T-cell (primary cell): ENCODE data around the gene CD69. TPM values are rescaled to one million over a fixed set of nuclear protein-coding genes. Genes with fewer than 3 reads are reported as not detected.

Experiments used
- ATAC-seq, 4 experiments: fragments of 200-7000 bp in 3 of 4; fragments of 150-1000 bp in 1 of 4; cut with Tn5 transposase; replicated peaks in 1 of 4; 1 replicate in 3 of 4; 2 replicates in 1 of 4; pipeline ENCODE4 v1.10.0; 2021; ENCODE audit warnings: moderate library complexity in 3 of 4, mild to moderate bottlenecking in 2 of 4, moderate number of reproducible peaks in 1 of 4
- CTCF ChIA-PET, 2 donors: fragments of 300-600 bp; sonication (Branson Sonifier 250); formaldehyde crosslinking; loops; one replicate each; lab custom pipeline; 2022; ENCODE audit warnings: antibody characterized with exemption in 2 of 2; lab: Charles Lee
- POLR2A ChIA-PET, 2 donors: fragments of 300-600 bp; sonication (Branson Sonifier 250); formaldehyde crosslinking; loops; one replicate each; lab custom pipeline; 2022; ENCODE audit warnings: antibody characterized with exemption in 2 of 2; lab: Charles Lee
- DNase-seq, 35 experiments: peaks; one replicate each; pipeline versions ENCODE4 v3.0.0 to v3.0.0-alpha.2; 2013 to 2023
- H3K27ac ChIP-seq: one replicate; pipeline ENCODE4 v1.5.1; 2013; ENCODE audit warnings: low read length
- H3K27me3 ChIP-seq, 2 experiments: replicated peaks in 1 of 2; 1 replicate in 1 of 2; 2 replicates in 1 of 2; pipeline versions ENCODE4 v1.6.1 to v1.7.0; 2013; ENCODE audit warnings: low read length in 1 of 2, mixed read lengths in 1 of 2; ENCODE audit not compliant: control insufficient read depth in 2 of 2, insufficient read depth in 2 of 2; ENCODE audit errors: extremely low read depth in 1 of 2
- H3K36me3 ChIP-seq, 2 donors: 1 replicate in 1 of 2; 2 replicates in 1 of 2; pipeline versions ENCODE4 v1.6.1 to v1.7.0; 2013; ENCODE audit warnings: low read length in 1 of 2; ENCODE audit not compliant: control insufficient read depth in 2 of 2, insufficient read depth in 1 of 2; ENCODE audit errors: extremely low read depth in 1 of 2
- H3K4me1 ChIP-seq, 2 experiments: 1 replicate in 1 of 2; 2 replicates in 1 of 2; pipeline versions ENCODE4 v1.6.1 to v1.7.0; 2013; ENCODE audit warnings: low read length in 2 of 2, mixed read lengths in 1 of 2; ENCODE audit not compliant: insufficient read depth in 2 of 2, control insufficient read depth in 1 of 2; ENCODE audit errors: extremely low read depth in 1 of 2
- H3K4me3 ChIP-seq, 2 donors: 1 replicate in 1 of 2; 2 replicates in 1 of 2; pipeline versions ENCODE4 v1.5.1 to v1.7.0; 2013; ENCODE audit warnings: mild to moderate bottlenecking in 2 of 2, low read length in 1 of 2, moderate library complexity in 1 of 2; ENCODE audit not compliant: control insufficient read depth in 1 of 2; ENCODE audit errors: extremely low read depth in 1 of 2
- H3K9me3 ChIP-seq: 2 replicates; pipeline ENCODE4 v1.7.0; 2013
- H3K27ac Mint-ChIP-seq, 2 donors: one replicate each; pipeline ENCODE4 v1.8.0; 2020 to 2021; ENCODE audit warnings: mild to moderate bottlenecking in 2 of 2, mixed read lengths in 2 of 2
- H3K27me3 Mint-ChIP-seq, 2 donors: one replicate each; pipeline ENCODE4 v1.8.0; 2021 to 2022; ENCODE audit warnings: mixed read lengths in 2 of 2
- H3K36me3 Mint-ChIP-seq: one replicate; pipeline ENCODE4 v1.8.0; 2021; ENCODE audit warnings: mixed read lengths
- H3K4me1 Mint-ChIP-seq, 3 donors: one replicate each; pipeline ENCODE4 v1.8.0; 2020 to 2022; ENCODE audit warnings: mixed read lengths in 3 of 3, mild to moderate bottlenecking in 1 of 3
- H3K4me3 Mint-ChIP-seq, 3 donors: one replicate each; pipeline ENCODE4 v1.8.0; 2020 to 2022; ENCODE audit warnings: mild to moderate bottlenecking in 3 of 3, mixed read lengths in 3 of 3, moderate library complexity in 3 of 3
- H3K9me3 Mint-ChIP-seq, 3 donors: one replicate each; pipeline ENCODE4 v1.8.0; 2020 to 2022; ENCODE audit warnings: mixed read lengths in 3 of 3
- WGBS: methylation state at CpG from one replicate; pipeline ENCODE4 v1.1.5; 2013; ENCODE audit warnings: missing lambda C conversion rate; ENCODE audit not compliant: insufficient coverage; 5-methylcytosine and 5-hydroxymethylcytosine counted together
- total RNA-seq, 35 experiments: library from RNA in 6 of 35; stranded (reverse) in 6 of 35; fragments of 120-200 nt in 1 of 35; gene quantifications; one replicate each; pipeline versions ENCODE4 v1.2.1 to v1.2.4 and lab custom pipeline; 2013 to 2026

Gene CD69
- total RNA-seq, 5 donors from 2014 or later (not counting 1 experiment from before 2014, with no cell fraction given): 36.7 to 746 (median 39.4) TPM

DNA sequence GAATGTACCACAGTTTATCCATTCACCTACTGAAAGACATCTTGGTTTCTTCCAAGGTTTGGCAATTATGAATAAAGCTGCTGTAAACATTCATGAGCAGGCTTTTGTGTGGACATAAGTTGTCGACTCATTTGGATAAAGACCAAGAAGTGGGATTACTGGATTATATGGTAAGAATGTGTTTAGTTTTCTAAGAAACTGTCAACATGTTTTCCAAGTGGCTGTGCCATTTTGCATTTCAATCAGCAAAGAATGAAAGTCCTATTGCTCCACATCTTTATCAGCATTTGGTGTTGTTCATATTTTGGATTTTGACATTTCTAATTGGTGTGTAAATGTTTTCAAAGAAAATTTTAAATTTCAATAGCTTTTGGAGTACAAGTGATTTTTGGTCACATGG is 39.3 kb upstream of the CD69 start:
- Mint-ChIP-seq H3K27me3 (no peaks in the 10 kb centered on the region), H3K36me3 (no peaks in the 10 kb centered on the region), H3K27ac (no peak overlapping the region), H3K9me3 (no peaks in the 10 kb centered on the region), H3K4me1 (peaks cover 27 to 32% (median 30%) of the 10 kb centered on the region in 3 donors), H3K4me3 (no peak overlapping the region)
- Histone ChIP-seq H3K4me1 (peaks cover 10 to 26% of the 10 kb centered on the region in 2 experiments), H3K27ac (no peak overlapping the region), H3K9me3 (no peaks in the 10 kb centered on the region), H3K27me3 (no peaks in the 10 kb centered on the region), H3K36me3 (no peaks in the 10 kb centered on the region), H3K4me3 (no peak overlapping the region)
- WGBS: 100% methylated on average over 1 of the region's 1 CpG
- ChIA-PET POLR2A (interaction anchor here (0.6 to 7.0 kb wide), 7 partner anchors 23 to 50 kb away, joined by 3 to 80 read pairs (median 7); partner anchors contain the start of gene CD69 (in 2 of the 2)), CTCF (interaction anchor here (0.5 to 8.2 kb wide), 20 partner anchors 8 to 759 kb away, joined by 3 to 311 read pairs (median 4); partner anchors contain the start of gene CD69 (in 1 of the 2))
- no peak for ATAC-seq
- DNase-seq: no peak

GRCh38 chr12:9797722-9798619 is 37.3 kb upstream of the CD69 start:
- peaks cover 47 to 51% (median 49%) of the 10 kb centered on the region in 3 donors for H3K4me1 Mint-ChIP-seq
- DNase-seq: peak; percentile 29 to 87 (median 59)
- Histone ChIP-seq H3K36me3 (no peaks in the 10 kb centered on the region), H3K4me1 (peaks cover 10 to 42% of the 10 kb centered on the region in 2 experiments), H3K27me3 (no peaks in the 10 kb centered on the region), H3K4me3 (no peak overlapping the region), H3K9me3 (no peaks in the 10 kb centered on the region), H3K27ac (peak overlapping the region; percentile 54)
- H3K4me3 Mint-ChIP-seq: peak overlapping the region in 1 of 3 donors; percentile 40
- no peaks in the 10 kb centered on the region for H3K9me3 Mint-ChIP-seq
- POLR2A ChIA-PET: interaction anchor here (0.6 to 7.0 kb wide), 15 partner anchors 29 to 69 kb away, joined by 3 to 80 read pairs (median 5); partner anchors contain the start of gene CD69 (in 2 of the 2)
- CTCF ChIA-PET: interaction anchor here (0.5 to 8.2 kb wide), 25 partner anchors 10 to 345 kb away, joined by 3 to 311 read pairs (median 8); partner anchors contain the start of genes CD69 (in 2 of the 2) and CLEC2D (in 1 of the 2)
- peak; percentile 92 to 98 (median 94) for ATAC-seq
- 73% methylated on average over 3 of the region's 7 CpGs for WGBS
- no peaks in the 10 kb centered on the region for H3K27me3 Mint-ChIP-seq
- H3K27ac Mint-ChIP-seq: peak overlapping the region; percentile 24 to 75
- H3K36me3 Mint-ChIP-seq: no peaks in the 10 kb centered on the region

- H3K27ac Mint-ChIP-seq: peak overlapping the region; percentile 84 to 85
- peak overlapping the region; percentile 51 to 66 (median 63) for H3K4me3 Mint-ChIP-seq
- CTCF ChIA-PET: interaction anchor here (0.7 to 8.2 kb wide), 18 partner anchors 11 to 149 kb away, joined by 3 to 311 read pairs (median 8); partner anchors contain the start of gene CD69 (in 2 of the 2)
- DNase-seq (no peak), ATAC-seq (no peak)
- peaks cover 53 to 59% (median 56%) of the 10 kb centered on the region in 3 donors for H3K4me1 Mint-ChIP-seq
- peaks cover 10 to 44% of the 10 kb centered on the region in 2 experiments for H3K4me1 ChIP-seq
- peak overlapping the region; percentile 54 for H3K27ac ChIP-seq
- no peaks in the 10 kb centered on the region for H3K36me3 ChIP-seq
- H3K9me3 Mint-ChIP-seq: no peaks in the 10 kb centered on the region
- no peaks in the 10 kb centered on the region for H3K27me3 Mint-ChIP-seq
- H3K4me3 ChIP-seq: no peak overlapping the region
- H3K9me3 ChIP-seq: no peaks in the 10 kb centered on the region
- no peaks in the 10 kb centered on the region for H3K27me3 ChIP-seq
- POLR2A ChIA-PET: interaction anchor here (0.5 to 7.0 kb wide), 15 partner anchors 21 to 72 kb away, joined by 3 to 80 read pairs (median 8); partner anchors contain the start of genes CD69 (in 2 of the 2) and CLEC2B (in 1 of the 2)
- no peaks in the 10 kb centered on the region for H3K36me3 Mint-ChIP-seq
- WGBS: 20% methylated on average over 1 of the region's 7 CpGs
Observed at GRCh38 chr12:9796971-9797370, 36.3 kb upstream of the CD69 start.

DNA sequence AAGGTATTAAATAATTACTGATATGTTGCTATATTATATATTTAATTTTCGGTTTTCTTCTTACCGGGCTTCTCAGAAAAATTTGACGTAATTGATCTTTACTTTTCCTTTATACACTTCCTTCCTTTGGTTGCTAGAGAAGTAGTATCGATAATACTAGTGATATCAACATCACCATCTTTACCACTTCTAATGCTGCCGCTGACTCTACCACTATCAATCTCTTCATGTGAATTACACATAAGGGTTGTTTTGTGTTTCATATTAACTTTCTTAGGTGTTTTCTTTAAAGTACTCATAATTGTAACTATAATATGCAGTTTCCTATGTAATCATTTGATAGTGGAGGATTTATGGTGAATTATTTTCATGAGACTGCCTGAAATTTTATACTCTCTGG is 35.6 kb upstream of the CD69 start:
- no peaks in the 10 kb centered on the region for H3K36me3 ChIP-seq
- H3K27ac ChIP-seq: peak overlapping the region; percentile 54
- POLR2A ChIA-PET: interaction anchor here (0.7 to 7.0 kb wide), 11 partner anchors 23 to 73 kb away, joined by 3 to 80 read pairs (median 8); partner anchors contain the start of genes CD69 (in 1 of the 2) and CLEC2B (in 1 of the 2)
- H3K9me3 ChIP-seq: no peaks in the 10 kb centered on the region
- H3K4me1 ChIP-seq: peaks cover 10 to 44% of the 10 kb centered on the region in 2 experiments
- no peak overlapping the region for H3K4me3 ChIP-seq
- H3K4me1 Mint-ChIP-seq: peaks cover 54 to 65% (median 56%) of the 10 kb centered on the region in 3 donors
- CTCF ChIA-PET: interaction anchor here (1.0 to 8.2 kb wide), 11 partner anchors 15 to 118 kb away, joined by 3 to 311 read pairs (median 15); partner anchors contain the start of gene CD69 (in 2 of the 2)
- no peaks in the 10 kb centered on the region for H3K36me3 Mint-ChIP-seq
- no peaks in the 10 kb centered on the region for H3K27me3 Mint-ChIP-seq
- H3K4me3 Mint-ChIP-seq: peak overlapping the region; percentile 51 to 66 (median 63)
- ATAC-seq (peak in 1 of 4 experiments; percentile 65), DNase-seq (peak in 5 of 35 experiments; percentile 15 to 50 (median 25))
- no peaks in the 10 kb centered on the region for H3K27me3 ChIP-seq
- WGBS: no CpG with 5 or more reads among the region's 5 CpGs
- peak overlapping the region; percentile 84 to 85 for H3K27ac Mint-ChIP-seq
- no peaks in the 10 kb centered on the region for H3K9me3 Mint-ChIP-seq

DNA sequence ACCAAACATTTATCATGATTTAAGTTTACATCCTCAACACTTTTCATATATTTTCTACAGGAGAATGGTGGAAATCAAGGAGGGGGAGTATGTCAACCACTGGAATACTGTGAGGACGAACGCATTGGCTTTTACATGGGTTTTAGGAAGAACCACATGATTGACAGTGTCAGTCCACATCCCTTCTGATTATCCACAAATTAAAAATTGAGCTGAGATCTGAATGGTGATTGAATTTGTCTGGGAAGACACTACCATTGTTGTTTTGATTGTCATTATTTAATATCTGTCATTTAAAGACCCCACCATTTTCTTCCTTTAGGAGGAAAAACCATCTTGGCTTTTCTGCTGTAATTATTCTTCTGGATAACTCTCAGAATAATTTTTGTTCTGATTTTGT is 35.2 kb upstream of the CD69 start:
- no peaks in the 10 kb centered on the region for H3K9me3 Mint-ChIP-seq
- H3K36me3 ChIP-seq: no peaks in the 10 kb centered on the region
- no CpG with 5 or more reads among the region's 2 CpGs for WGBS
- ChIA-PET POLR2A (interaction anchor here (0.6 to 7.0 kb wide), 5 partner anchors 35 to 88 kb away, joined by 3 to 80 read pairs (median 41); partner anchors contain the start of gene CD69 (in 1 of the 2)), CTCF (interaction anchor here (0.6 to 8.2 kb wide), 6 partner anchors 23 to 418 kb away, joined by 4 to 311 read pairs (median 42); partner anchors contain the start of gene CD69 (in 1 of the 2))
- no peaks in the 10 kb centered on the region for H3K27me3 Mint-ChIP-seq
- DNase-seq (no peak), ATAC-seq (no peak)
- H3K4me3 ChIP-seq: no peak overlapping the region
- H3K4me1 Mint-ChIP-seq: peaks cover 54 to 69% (median 56%) of the 10 kb centered on the region in 3 donors
- no peaks in the 10 kb centered on the region for H3K36me3 Mint-ChIP-seq
- H3K27ac ChIP-seq: peak overlapping the region; percentile 54
- peaks cover 10 to 44% of the 10 kb centered on the region in 2 experiments for H3K4me1 ChIP-seq
- H3K4me3 Mint-ChIP-seq: peak overlapping the region; percentile 47 to 66 (median 63)
- H3K27me3 ChIP-seq: no peaks in the 10 kb centered on the region
- peak overlapping the region; percentile 41 to 85 for H3K27ac Mint-ChIP-seq
- no peaks in the 10 kb centered on the region for H3K9me3 ChIP-seq
